Islet of Langerhans (tissue), 1 donor: ENCODE data around the gene RIN3.

Experiments
- FAIRE-seq: peaks from one replicate; lab custom pipeline; 2011; peaks lifted over from hg19 to GRCh38; lab: Jason Lieb, UNC

The RIN3 gene

GRCh38 chr14:92646952-92647796, 133.6 kb downstream of the RIN3 start:
- FAIRE-seq, result no peak

GRCh38 chr14:92647797-92648279, 134.3 kb downstream of the RIN3 start:
- no peak for FAIRE-seq

- no peak for FAIRE-seq
Measured at GRCh38 chr14:92649066-92649465, 135.5 kb downstream of the RIN3 start.

GRCh38 chr14:92649934-92650545, 136.5 kb downstream of the RIN3 start:
- FAIRE-seq, result no peak

GRCh38 chr14:92650581-92651105, 137.1 kb downstream of the RIN3 start:
- no peak for FAIRE-seq

- FAIRE-seq, result no peak
Measured at GRCh38 chr14:92651106-92651757, 137.7 kb downstream of the RIN3 start.

GRCh38 chr14:92651758-92652406, 138.3 kb downstream of the RIN3 start:
- FAIRE-seq, result no peak

GRCh38 chr14:92652413-92653151, 139.0 kb downstream of the RIN3 start:
- no peak for FAIRE-seq

GRCh38 chr14:92653162-92653651, 139.6 kb downstream of the RIN3 start:
- FAIRE-seq, result no peak

GRCh38 chr14:92654239-92654901, 140.8 kb downstream of the RIN3 start:
- FAIRE-seq, result no peak

- FAIRE-seq, result no peak
Measured at GRCh38 chr14:92655419-92656201, 142.0 kb downstream of the RIN3 start.

GRCh38 chr14:92656306-92657081, 142.9 kb downstream of the RIN3 start:
- FAIRE-seq, result no peak

- FAIRE-seq, result no peak
Measured at GRCh38 chr14:92657457-92658142, 144.0 kb downstream of the RIN3 start.

- FAIRE-seq, result no peak
Measured at GRCh38 chr14:92658160-92658559, 144.6 kb downstream of the RIN3 start.

- no peak for FAIRE-seq
Measured at GRCh38 chr14:92658684-92659083, 145.1 kb downstream of the RIN3 start.

GRCh38 chr14:92659765-92660561, 146.4 kb downstream of the RIN3 start:
- no peak for FAIRE-seq

GRCh38 chr14:92660571-92660970, 147.0 kb downstream of the RIN3 start:
- FAIRE-seq, result no peak

GRCh38 chr14:92663049-92663448, 149.5 kb downstream of the RIN3 start:
- FAIRE-seq, result no peak
